Testis (tissue), 3 donors: Measurements from ENCODE around the gene SLC2A1. TPM values are rescaled to one million over a fixed set of nuclear protein-coding genes. Genes with fewer than 3 reads are reported as not detected.

Source experiments
- DNase-seq: peaks from one replicate; pipeline ENCODE4 v3.0.0-alpha.2; 2019
- H3K27ac ChIP-seq, 2 donors: fragments of 200-600 bp; sonication (generic); one replicate each; pipeline ENCODE4 v1.5.1; 2019
- H3K27me3 ChIP-seq: fragments of 200-600 bp; sonication (generic); one replicate; pipeline ENCODE4 v1.5.1; 2019
- H3K36me3 ChIP-seq: fragments of 200-600 bp; sonication (generic); one replicate; pipeline ENCODE4 v1.5.1; 2017; ENCODE audit warnings: low read depth; ENCODE audit errors: missing control alignments
- H3K4me1 ChIP-seq: fragments of 200-600 bp; sonication (generic); one replicate; pipeline ENCODE4 v1.5.1; 2019
- H3K4me3 ChIP-seq, 2 donors: fragments of 200-600 bp; sonication (generic); one replicate each; pipeline ENCODE4 v1.5.1; 2017 to 2019
- H3K9me3 ChIP-seq: fragments of 200-600 bp; sonication (generic); one replicate; pipeline ENCODE4 v1.5.1; 2017
- CTCF ChIP-seq, 3 experiments: fragments of 450-650 bp in 2 of 3; fragments of 200-600 bp in 1 of 3; sonication (generic) in 1 of 3; IDR thresholded peaks; one replicate each; pipeline ENCODE4 v1.5.1; 2016 to 2019; ENCODE audit warnings: antibody characterized with exemption in 3 of 3, mild to moderate bottlenecking in 2 of 3, moderate library complexity in 1 of 3
- POLR2A ChIP-seq: fragments of 450-650 bp; IDR thresholded peaks from one replicate; pipeline ENCODE4 v1.6.1; 2017; ENCODE audit warnings: antibody characterized with exemption, mild to moderate bottlenecking, moderate library complexity
- WGBS, 2 donors: methylation state at CpG; one replicate each; pipeline ENCODE4 v1.1.5; 2018; 5-methylcytosine and 5-hydroxymethylcytosine counted together
- intact Hi-C: fragments of 100-400 bp; cut with DNase I; formaldehyde crosslinking; loops from one replicate; pipeline ENCODE4 v1.15.1; 2023; ENCODE audit warnings: low total_unique reads
- polyA plus RNA-seq: library from polyadenylated mRNA; stranded (reverse); fragments of 350-450 nt; fragmentation: Illumina TruSeq; extraction: RNeasy Lipid Tissue Mini Kit (QIAGEN cat#74804); gene quantifications from one replicate; pipeline ENCODE4 v1.2.3, GENCODE V29; 2014; ENCODE audit warnings: low read depth, low replicate concordance; ENCODE audit not compliant: insufficient read depth
- total RNA-seq, 2 donors: library from RNA; depleted of rRNA; stranded (reverse); fragments of >200 nt; gene quantifications; one replicate each; pipeline ENCODE4 v1.2.3, GENCODE V29; 2016

The SLC2A1 gene
- total and polyA plus RNA-seq, 3 donors from 2014 or later: 19.4 to 38.3 (median 36.9) TPM

DNA sequence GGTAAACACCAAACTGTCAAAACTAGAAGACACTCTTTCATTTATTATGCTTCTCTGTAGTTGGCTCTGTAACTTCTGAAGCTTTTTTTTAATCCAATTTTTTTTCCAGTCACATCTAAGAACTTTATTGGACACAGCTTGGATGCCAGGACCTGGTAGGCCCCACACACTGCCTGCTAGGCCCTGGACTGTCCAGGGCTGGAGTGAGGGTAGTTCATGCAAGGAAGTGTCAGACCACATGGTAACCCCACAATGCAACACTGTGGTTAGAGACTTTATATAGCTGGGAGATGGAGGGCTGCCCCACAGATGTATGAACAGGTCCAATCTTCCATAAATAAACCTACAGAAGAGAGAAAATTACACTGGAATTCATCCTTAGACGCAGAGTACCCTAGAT lies 7.1 kb downstream of the SLC2A1 start:
- intact Hi-C loops: no loop called here
- Histone ChIP-seq H3K4me1 (peaks cover 25% of the 10 kb centered on the region), H3K4me3 (no peak overlapping the region), H3K9me3 (no peaks in the 10 kb centered on the region), H3K36me3 (no peaks in the 10 kb centered on the region), H3K27ac (no peak overlapping the region), H3K27me3 (no peaks in the 10 kb centered on the region)
- TF ChIP-seq POLR2A (no peak), CTCF (IDR thresholded peaks at IDR 0.05) (no peak)
- no peak for DNase-seq
- WGBS, 2 donors: 94 to 100% methylated on average over 1 of the region's 1 CpG

- WGBS, 2 donors: 80 to 82% methylated on average over 5 of the region's 5 CpGs
- peaks cover 35% of the 10 kb centered on the region for H3K4me1 ChIP-seq
Observed at GRCh38 chr1:42950116-42950481, 8.6 kb downstream of the SLC2A1 start.

DNA sequence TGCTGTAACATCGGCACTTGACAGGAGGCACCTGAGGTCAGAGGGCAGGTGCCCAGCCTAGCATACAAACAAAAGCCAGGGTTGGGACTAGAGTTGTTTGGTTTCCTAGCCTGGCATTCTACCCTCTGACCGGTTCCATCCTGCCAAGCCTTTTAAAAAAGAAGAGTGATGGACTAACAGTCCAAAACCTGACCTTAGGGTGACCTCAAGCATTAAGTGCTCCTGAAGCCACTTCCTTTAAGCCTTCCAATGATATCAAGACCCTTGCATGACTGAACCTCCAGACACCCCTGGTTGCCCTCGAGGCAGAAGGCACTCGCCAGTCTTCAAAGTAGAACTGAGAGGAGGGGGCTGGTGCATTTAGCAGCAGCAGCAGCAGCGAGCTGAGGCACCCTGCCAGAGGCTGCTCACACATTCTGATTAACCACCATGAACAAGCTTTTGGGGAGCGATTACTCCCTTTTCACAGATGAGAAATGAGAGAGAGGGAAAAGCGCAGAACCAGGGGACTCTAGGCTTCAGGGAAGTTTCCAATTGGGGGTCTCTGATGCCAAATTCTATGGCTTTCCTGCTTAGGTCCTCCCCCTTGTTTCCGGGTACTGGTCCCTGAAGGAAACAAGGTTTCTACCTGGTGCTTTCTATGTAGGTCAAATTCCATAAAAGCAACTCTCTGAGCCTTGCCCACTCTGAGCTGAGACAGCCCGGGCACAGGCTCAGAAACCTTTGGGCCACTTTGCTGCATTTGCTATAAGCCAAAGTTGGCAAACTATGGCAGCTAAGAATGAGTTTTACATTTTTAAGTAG lies 9.2 kb downstream of the SLC2A1 start:
- intact Hi-C loops: no loop called here
- Histone ChIP-seq H3K36me3 (no peaks in the 10 kb centered on the region), H3K27me3 (no peaks in the 10 kb centered on the region), H3K4me3 (no peak overlapping the region), H3K4me1 (peaks cover 39% of the 10 kb centered on the region), H3K27ac (no peak overlapping the region), H3K9me3 (no peaks in the 10 kb centered on the region)
- no peak for DNase-seq
- TF ChIP-seq CTCF (IDR thresholded peaks at IDR 0.05): no peak
- no peak for TF ChIP-seq POLR2A
- whole genome bisulfite sequencing, 2 donors: 73 to 74% methylated on average over 9 of the region's 9 CpGs

More at GRCh38 chr1:42950116-42950481, 8.6 kb downstream of the SLC2A1 start:
- Histone ChIP-seq H3K4me3 (no peak overlapping the region), H3K36me3 (no peaks in the 10 kb centered on the region), H3K9me3 (no peaks in the 10 kb centered on the region), H3K27ac (no peak overlapping the region), H3K27me3 (no peaks in the 10 kb centered on the region)
- TF ChIP-seq CTCF (IDR thresholded peaks at IDR 0.05) (no peak), POLR2A (no peak)
- DNase-seq: no peak
- intact Hi-C loops: no loop called here

- no peak overlapping the region for H3K27ac ChIP-seq
- no peak for DNase-seq
- no peak overlapping the region for H3K4me3 ChIP-seq
- WGBS, 2 donors: 73 to 88% methylated on average over 13 of the region's 13 CpGs
- H3K27me3 ChIP-seq: no peaks in the 10 kb centered on the region
- H3K9me3 ChIP-seq: no peaks in the 10 kb centered on the region
- no peaks in the 10 kb centered on the region for H3K36me3 ChIP-seq
- peaks cover 44% of the 10 kb centered on the region for H3K4me1 ChIP-seq
- intact Hi-C loops: no loop called here
- TF ChIP-seq CTCF (IDR thresholded peaks at IDR 0.05) (no peak), POLR2A (no peak)
Observed at GRCh38 chr1:42947965-42948732, 10.5 kb downstream of the SLC2A1 start.
